GM19025 (cell line): ENCODE data around the gene CDK2.

Source experiments
- ATAC-seq: cut with Tn5 transposase; IDR thresholded peaks from one replicate; pipeline ENCODE4 v1.9.1; 2021; ENCODE audit warnings: mild to moderate bottlenecking, low read depth, moderate library complexity; ENCODE audit not compliant: unreplicated experiment

Gene CDK2

GRCh38 chr12:55935738-55936151 is 30.9 kb upstream of the CDK2 start:
- no peak for ATAC-seq

- ATAC-seq = no peak
These were observed 28.6 kb upstream of the CDK2 start for GRCh38 chr12:55937981-55938380.

GRCh38 chr12:55938826-55939501 is 27.7 kb upstream of the CDK2 start:
- ATAC-seq = no peak

DNA sequence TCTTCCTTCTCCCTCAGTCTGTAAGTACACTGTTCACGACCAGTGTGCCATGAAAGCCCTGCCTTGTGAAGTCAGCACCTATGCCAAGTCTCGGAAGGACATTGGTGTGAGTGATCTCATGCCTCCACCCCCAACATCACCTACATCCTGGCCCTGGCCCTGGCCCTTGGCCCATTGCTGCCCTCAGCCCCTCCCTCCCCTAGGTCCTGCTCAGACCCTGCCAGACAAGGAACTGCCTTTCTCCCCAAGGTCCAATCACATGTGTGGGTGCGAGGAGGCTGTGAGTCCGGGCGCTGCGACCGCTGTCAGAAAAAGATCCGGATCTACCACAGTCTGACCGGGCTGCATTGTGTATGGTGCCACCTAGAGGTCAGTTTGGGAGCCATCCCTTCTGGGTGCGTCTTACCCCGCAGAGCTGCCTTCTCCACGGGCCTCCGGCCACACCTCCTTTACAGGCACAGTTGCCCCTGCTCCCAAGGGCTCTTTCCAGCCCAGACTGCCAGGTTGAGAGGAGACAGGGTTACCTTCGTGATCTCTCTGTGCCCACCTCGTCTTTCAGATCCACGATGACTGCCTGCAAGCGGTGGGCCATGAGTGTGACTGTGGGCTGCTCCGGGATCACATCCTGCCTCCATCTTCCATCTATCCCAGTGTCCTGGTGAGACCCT is 26.4 kb upstream of the CDK2 start:
- ATAC-seq = peak; percentile 98

GRCh38 chr12:55942055-55942454 is 24.6 kb upstream of the CDK2 start:
- no peak for ATAC-seq

GRCh38 chr12:55942577-55943136 is 24.0 kb upstream of the CDK2 start:
- ATAC-seq = no peak

- ATAC-seq = no peak
These were observed 20.1 kb upstream of the CDK2 start for GRCh38 chr12:55946553-55946952.

- no peak for ATAC-seq
These were observed 11.3 kb upstream of the CDK2 start for GRCh38 chr12:55955344-55955743.

- no peak for ATAC-seq
These were observed 10.7 kb upstream of the CDK2 start for GRCh38 chr12:55955800-55956508.

- ATAC-seq = no peak
These were observed 9.3 kb upstream of the CDK2 start for GRCh38 chr12:55957106-55957859.

GRCh38 chr12:55963760-55964159 is 2.9 kb upstream of the CDK2 start:
- ATAC-seq = no peak

GRCh38 chr12:55965240-55965639 is 1.4 kb upstream of the CDK2 start:
- ATAC-seq = no peak

GRCh38 chr12:55965941-55966407 is 656 bp upstream of the CDK2 start, which contains the start of gene PMEL:
TSS of gene PMEL (minus strand) at chr12:55966042. CDS start at chr12:55966011, 31 bp downstream.
- no peak for ATAC-seq

DNA sequence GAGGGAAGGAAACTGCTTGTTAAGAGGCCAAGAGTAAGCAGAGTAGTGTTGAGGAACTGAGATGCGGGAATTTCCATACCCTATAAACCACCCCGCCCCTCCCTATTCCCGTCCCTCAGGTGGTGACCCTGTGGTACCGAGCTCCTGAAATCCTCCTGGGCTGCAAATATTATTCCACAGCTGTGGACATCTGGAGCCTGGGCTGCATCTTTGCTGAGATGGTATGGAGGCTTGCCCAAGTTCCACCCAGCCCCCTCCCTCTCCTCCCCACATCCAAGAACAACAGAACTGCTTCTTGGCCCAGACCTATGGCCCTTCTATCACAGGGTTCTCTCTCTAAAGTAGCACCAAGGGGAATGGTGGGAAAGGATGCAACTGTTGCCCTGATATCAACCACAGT is 2.7 kb downstream of the CDK2 start:
- ATAC-seq = no peak

- no peak for ATAC-seq
These were observed 4.1 kb downstream of the CDK2 start for GRCh38 chr12:55970775-55971174.

- ATAC-seq = no peak
These were observed 5.4 kb downstream of the CDK2 start for GRCh38 chr12:55972042-55972441.

DNA sequence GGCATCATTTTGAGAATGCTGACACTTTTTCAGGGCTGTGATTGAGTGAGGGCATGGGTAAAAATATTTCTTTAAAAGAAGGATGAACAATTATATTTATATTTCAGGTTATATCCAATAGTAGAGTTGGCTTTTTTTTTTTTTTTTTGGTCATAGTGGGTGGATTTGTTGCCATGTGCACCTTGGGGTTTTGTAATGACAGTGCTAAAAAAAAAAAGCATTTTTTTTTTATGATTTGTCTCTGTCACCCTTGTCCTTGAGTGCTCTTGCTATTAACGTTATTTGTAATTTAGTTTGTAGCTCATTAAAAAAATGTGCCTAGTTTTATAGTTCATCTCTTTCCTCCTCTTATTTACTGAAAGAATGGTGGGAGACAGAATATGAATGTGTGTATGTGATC is 5.8 kb downstream of the CDK2 start:
- ATAC-seq = no peak

- no peak for ATAC-seq
These were observed 6.4 kb downstream of the CDK2 start for GRCh38 chr12:55972911-55973598.

- peak; percentile 94 for ATAC-seq
These were observed 7.1 kb downstream of the CDK2 start, which contains the start of gene RAB5B for GRCh38 chr12:55973599-55974307. TSS of gene RAB5B (plus strand) at chr12:55974078. CDS start at chr12:55986961, 12,883 bp downstream.
